K562 (cell line): ENCODE results near the gene SAT1. TPM values are rescaled to one million over a fixed set of nuclear protein-coding genes. Genes with fewer than 3 reads are reported as not detected.

ENCODE experiments used
- ATAC-seq: fragments of 200-7000 bp; cut with Tn5 transposase; 3 replicates; pipeline ENCODE4 v1.9.1; 2020; ENCODE audit warnings: moderate library complexity
- BruUV-seq: library from RNA; stranded (reverse); fragments of 400-500 nt; replicated peaks from 2 replicates; lab custom pipeline; 2021; lab: Mats Ljungman, UMichigan
- CTCF ChIA-PET: fragments of 300-600 bp; formaldehyde crosslinking; extraction: SDS; loops from one replicate; lab custom pipeline; 2021; ENCODE audit warnings: low intra/inter-chr PET ratio; lab: Yijun Ruan, JAX
- POLR2A ChIA-PET: fragments of 300-600, 350-650 bp; sonication (Branson Sonifier 250); formaldehyde crosslinking; extraction: SDS; loops from one replicate; lab custom pipeline; 2021; ENCODE audit warnings: antibody characterized with exemption, inconsistent platforms; lab: Yijun Ruan, JAX
- DNase-seq, 4 experiments: peaks; one replicate each; pipeline versions ENCODE4 v3.0.0 to v3.0.0-alpha.2; 2011 to 2018; ENCODE audit warnings: low spot score in 3 of 4, mixed read lengths in 3 of 4; ENCODE audit errors: extremely low read depth in 1 of 4
- FAIRE-seq: peaks from 2 replicates; lab custom pipeline; 2011; peaks lifted over from hg19 to GRCh38; lab: Jason Lieb, UNC
- H2AFZ ChIP-seq: 2 replicates; pipeline ENCODE4 v1.6.0; 2011; ENCODE audit warnings: low read depth, low read length, control low read depth, inconsistent platforms
- H3K27ac ChIP-seq: fragments of 200-600 bp; 3 replicates; pipeline ENCODE4 v1.8.0; 2011; ENCODE audit warnings: low read depth, mild to moderate bottlenecking, control low read depth, inconsistent platforms, low read length, moderate library complexity, mixed read lengths; ENCODE audit errors: extremely low read depth
- H3K27me3 ChIP-seq, 2 experiments: fragments of 300-600 bp in 1 of 2; 2 replicates in 1 of 2; 3 replicates in 1 of 2; pipeline versions ENCODE4 v1.6.0 to v1.8.0; 2011; ENCODE audit warnings: inconsistent platforms in 2 of 2, low read length in 2 of 2, mild to moderate bottlenecking in 1 of 2, mixed read lengths in 1 of 2, moderate library complexity in 1 of 2; ENCODE audit not compliant: control insufficient read depth in 2 of 2, insufficient read depth in 2 of 2
- H3K36me3 ChIP-seq: fragments of 300-600 bp; 3 replicates; pipeline ENCODE4 v1.8.0; 2011; ENCODE audit warnings: mild to moderate bottlenecking, low read length, inconsistent platforms; ENCODE audit not compliant: control insufficient read depth, insufficient read depth
- H3K4me1 ChIP-seq, 2 experiments: fragments of 200-600 bp in 1 of 2; replicated peaks in 1 of 2; 2 replicates in 1 of 2; 3 replicates in 1 of 2; pipeline versions ENCODE4 v1.5.1 to v1.8.0; 2011; ENCODE audit warnings: inconsistent platforms in 2 of 2, low read length in 2 of 2, mild to moderate bottlenecking in 1 of 2, mixed read lengths in 1 of 2, moderate library complexity in 1 of 2; ENCODE audit not compliant: control insufficient read depth in 2 of 2, insufficient read depth in 2 of 2
- H3K4me2 ChIP-seq: 2 replicates; pipeline ENCODE4 v1.6.1; 2011; ENCODE audit warnings: low read length, control low read depth, inconsistent platforms, mixed read lengths; ENCODE audit not compliant: insufficient read depth
- H3K4me3 ChIP-seq: fragments of 200-600 bp; sonication (generic), shearing (Covaris generic); 2 replicates; pipeline ENCODE4 v1.5.1; 2016; ENCODE audit warnings: control low read depth, inconsistent platforms
- H3K79me2 ChIP-seq: fragments of 200-600 bp; 3 replicates; pipeline ENCODE4 v1.8.0; 2011; ENCODE audit warnings: low read length, inconsistent platforms; ENCODE audit not compliant: control insufficient read depth, insufficient read depth
- H3K9ac ChIP-seq, 2 experiments: 2 replicates each; pipeline versions ENCODE4 v1.6.0 to v1.6.1; 2011; ENCODE audit warnings: low read depth in 2 of 2, low read length in 2 of 2, control low read depth in 1 of 2, inconsistent platforms in 1 of 2, mild to moderate bottlenecking in 1 of 2, mixed read lengths in 1 of 2; ENCODE audit not compliant: insufficient read depth in 1 of 2
- H3K9me1 ChIP-seq: one replicate; pipeline ENCODE4 v1.6.0; 2011; ENCODE audit warnings: inconsistent platforms, mild to moderate bottlenecking, low read length, moderate library complexity; ENCODE audit not compliant: control insufficient read depth, insufficient read depth
- H3K9me3 ChIP-seq: replicated peaks from 2 replicates; pipeline ENCODE4 v1.5.1; 2011; ENCODE audit warnings: low read depth, low read length, inconsistent platforms; ENCODE audit not compliant: control insufficient read depth, insufficient read depth
- H4K20me1 ChIP-seq: replicated peaks from 2 replicates; pipeline ENCODE4 v1.6.1; 2011; ENCODE audit warnings: low read length, inconsistent platforms, mixed read lengths; ENCODE audit not compliant: control insufficient read depth, insufficient read depth
- EP400 ChIP-seq: fragments of 450-650 bp; IDR thresholded peaks from 2 replicates; pipeline ENCODE4 v1.6.1; 2017; ENCODE audit warnings: antibody characterized with exemption, mild to moderate bottlenecking, moderate library complexity
- NCOA1 ChIP-seq: fragments of 450-650 bp; IDR thresholded peaks from 2 replicates; pipeline ENCODE4 v1.6.1; 2016; ENCODE audit warnings: low read depth
- NFYB ChIP-seq: IDR thresholded peaks from 2 replicates; pipeline ENCODE4 v1.6.1; 2011; ENCODE audit warnings: mild to moderate bottlenecking, moderate library complexity; ENCODE audit not compliant: insufficient read length; ENCODE audit errors: extremely low read depth
- PURB ChIP-seq: sonication (generic); formaldehyde crosslinking; IDR thresholded peaks from 2 replicates; pipeline ENCODE4 v1.9.0; 2021; ENCODE audit warnings: low read depth, mild to moderate bottlenecking, missing genetic modification reagents
- RAD51 ChIP-seq: fragments of 450-650 bp; IDR thresholded peaks from 2 replicates; pipeline ENCODE4 v1.7.1; 2016; ENCODE audit warnings: low read depth, mild to moderate bottlenecking, borderline replicate concordance
- RFX5 ChIP-seq: IDR thresholded peaks from 2 replicates; pipeline ENCODE4 v1.6.1; 2011; ENCODE audit warnings: low read depth, mild to moderate bottlenecking, improper control_type of control experiment, low read length
- WGBS: fragments of 100-300 bp; shearing (Covaris generic); methylation state at CpG from one replicate; pipeline ENCODE4 v1.1.6; 2016; ENCODE audit warnings: low coverage, mixed read lengths; ENCODE audit not compliant: insufficient coverage; ENCODE audit errors: missing lambda C conversion rate; 5-methylcytosine and 5-hydroxymethylcytosine counted together
- in situ Hi-C: fragments of 300-500 bp; cut with MboI; formaldehyde crosslinking; loops from 4 replicates; pipeline ENCODE4 v1.15.0; 2018; ENCODE audit warnings: inconsistent platforms, mixed read lengths
- intact Hi-C: fragments of 100-400 bp; cut with micrococcal nuclease; formaldehyde crosslinking; loops from 2 replicates; pipeline ENCODE4 v1.14.2; 2022
- polyA plus RNA-seq, 8 experiments: library from polyadenylated mRNA; depleted of rRNA in 4 of 8; stranded (reverse) in 5 of 8; unstranded in 3 of 8; fragments of >200 nt; fragmentation: Nextera tagmentation in 2 of 8; fragmentation: Illumina TruSeq in 1 of 8; extraction: Ambion mirVana in 2 of 8; extraction: Trizol in 1 of 8; gene quantifications; 2 replicates each; pipeline versions ENCODE4 v1.2.1 to v1.2.3, GENCODE V29; 2011 to 2014; ENCODE audit warnings: inconsistent platforms in 1 of 8, missing spikeins in 1 of 8
- total RNA-seq, 7 experiments: library from RNA; depleted of rRNA in 6 of 7; stranded (reverse); fragments of >200 nt in 6 of 7; fragmentation: Illumina TruSeq in 2 of 7; extraction: Trizol in 2 of 7; gene quantifications; 2 replicates each; pipeline versions ENCODE4 v1.2.1 to v1.2.3, GENCODE V29; 2011 to 2021; ENCODE audit warnings: low replicate concordance in 1 of 7
- TF ChIP-seq, protein P1 (sequence below): sonication (generic); formaldehyde crosslinking; IDR thresholded peaks from 2 replicates; pipeline ENCODE4 v1.8.1; 2023; ENCODE audit warnings: mild to moderate bottlenecking, missing genetic modification reagents
- TF ChIP-seq, protein P2 (sequence below): sonication (generic); formaldehyde crosslinking; IDR thresholded peaks from 2 replicates; pipeline ENCODE4 v1.8.0; 2022; ENCODE audit warnings: mild to moderate bottlenecking, missing genetic modification reagents
- TF ChIP-seq, protein P3 (sequence below): sonication (generic); formaldehyde crosslinking; IDR thresholded peaks from 2 replicates; pipeline ENCODE4 v1.8.0; 2023; ENCODE audit warnings: mild to moderate bottlenecking, missing genetic modification reagents
- TF ChIP-seq, protein P4 (sequence below), 2 experiments: fragments of 450-650 bp in 1 of 2; sonication (generic) in 1 of 2; formaldehyde crosslinking; conservative IDR thresholded peaks; 2 replicates each; pipeline versions ENCODE4 v1.4.0 to v1.8.1; 2020 to 2022; ENCODE audit warnings: mild to moderate bottlenecking in 1 of 2, missing genetic modification reagents in 1 of 2
- TF ChIP-seq, protein P5 (sequence below): fragments of 250-450 bp; sonication (Bioruptor Pico); IDR thresholded peaks from 2 replicates; pipeline ENCODE4 v1.8.0; 2021; ENCODE audit warnings: mild to moderate bottlenecking, moderate library complexity

SAT1 gene
- total and polyA plus RNA-seq, 9 of the 15 experiments (the other 6 are each of a cell fraction or from before 2014, with no cell fraction given): 47.4 to 194 (median 74.1) TPM

DNA sequence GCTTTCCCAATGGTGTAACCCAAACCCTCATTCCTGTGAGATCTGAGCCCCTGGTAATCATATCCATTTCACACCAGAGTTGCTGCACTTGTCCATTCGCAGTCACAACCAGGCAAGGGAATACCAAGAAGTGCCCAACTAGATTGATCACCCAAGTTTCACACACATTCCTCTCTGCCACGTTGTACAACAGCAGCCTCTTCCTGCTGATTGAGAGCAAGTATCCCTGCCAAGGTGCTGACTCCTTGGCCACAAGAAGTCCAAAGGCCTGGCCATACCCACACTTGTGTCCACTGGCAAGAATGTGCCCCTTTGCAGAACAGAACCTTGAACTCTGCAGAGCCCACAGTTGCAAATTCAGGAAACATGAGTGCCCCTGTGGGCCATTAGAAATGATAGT is 33.4 kb upstream of the SAT1 start (continued):
- TF ChIP-seq, protein P1, sequence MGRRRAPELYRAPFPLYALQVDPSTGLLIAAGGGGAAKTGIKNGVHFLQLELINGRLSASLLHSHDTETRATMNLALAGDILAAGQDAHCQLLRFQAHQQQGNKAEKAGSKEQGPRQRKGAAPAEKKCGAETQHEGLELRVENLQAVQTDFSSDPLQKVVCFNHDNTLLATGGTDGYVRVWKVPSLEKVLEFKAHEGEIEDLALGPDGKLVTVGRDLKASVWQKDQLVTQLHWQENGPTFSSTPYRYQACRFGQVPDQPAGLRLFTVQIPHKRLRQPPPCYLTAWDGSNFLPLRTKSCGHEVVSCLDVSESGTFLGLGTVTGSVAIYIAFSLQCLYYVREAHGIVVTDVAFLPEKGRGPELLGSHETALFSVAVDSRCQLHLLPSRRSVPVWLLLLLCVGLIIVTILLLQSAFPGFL (CRISPR knock-in tag): no peak
- no peak for TF ChIP-seq RFX5

DNA sequence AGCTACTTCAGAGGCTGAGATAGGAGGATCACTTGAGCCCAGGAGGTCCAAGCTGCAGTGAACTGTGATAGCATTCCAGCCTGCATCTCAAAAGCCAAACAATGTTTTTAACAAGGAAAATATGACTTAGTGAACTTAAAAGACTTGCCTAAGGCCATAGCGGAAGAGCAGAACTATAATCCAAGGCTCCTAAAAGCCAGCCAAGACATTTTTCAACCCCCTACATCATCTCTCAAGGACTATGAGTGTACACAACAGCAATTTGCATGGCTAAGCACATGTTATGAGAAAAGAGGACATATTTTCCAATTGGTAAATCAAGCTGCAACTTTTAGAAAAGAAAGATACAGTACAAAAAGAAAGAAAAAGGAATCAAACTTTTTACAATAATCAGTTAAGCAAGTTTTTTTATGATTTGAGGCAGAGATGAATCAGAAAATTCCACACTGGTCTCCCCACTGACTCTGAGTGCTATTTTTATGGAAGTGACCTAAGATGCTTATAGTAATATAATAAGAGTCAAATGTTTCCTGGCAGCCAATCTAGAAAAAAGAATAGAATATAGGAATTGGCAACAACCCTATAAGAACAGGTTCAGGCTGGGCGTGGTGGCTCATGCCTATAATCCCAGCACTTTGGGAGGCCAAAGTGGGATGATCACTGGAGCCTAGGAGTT is 30.1 kb upstream of the SAT1 start:
- FAIRE-seq: no peak

More for the DNA sequence above, 30.1 kb upstream of the SAT1 start:
- DNase-seq (no peak), ATAC-seq (no peak)
- H3K9me1 ChIP-seq: no peaks in the 10 kb centered on the region
- H3K27me3 ChIP-seq: no peaks in the 10 kb centered on the region
- H3K79me2 ChIP-seq: no peaks in the 10 kb centered on the region
- no peak overlapping the region for H3K27ac ChIP-seq
- H3K4me2 ChIP-seq: no peak overlapping the region
- peaks cover 0 to 3% of the 10 kb centered on the region in 2 experiments; a peak in 2 of 5 replicates for H3K4me1 ChIP-seq
- intact Hi-C loops: no loop called here
- TF ChIP-seq, protein P2, sequence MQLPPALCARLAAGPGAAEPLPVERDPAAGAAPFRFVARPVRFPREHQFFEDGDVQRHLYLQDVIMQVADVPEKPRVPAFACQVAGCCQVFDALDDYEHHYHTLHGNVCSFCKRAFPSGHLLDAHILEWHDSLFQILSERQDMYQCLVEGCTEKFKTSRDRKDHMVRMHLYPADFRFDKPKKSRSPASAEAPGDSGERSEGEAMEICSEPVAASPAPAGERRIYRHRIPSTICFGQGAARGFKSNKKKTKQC: no peak
- TF ChIP-seq, protein P3, sequence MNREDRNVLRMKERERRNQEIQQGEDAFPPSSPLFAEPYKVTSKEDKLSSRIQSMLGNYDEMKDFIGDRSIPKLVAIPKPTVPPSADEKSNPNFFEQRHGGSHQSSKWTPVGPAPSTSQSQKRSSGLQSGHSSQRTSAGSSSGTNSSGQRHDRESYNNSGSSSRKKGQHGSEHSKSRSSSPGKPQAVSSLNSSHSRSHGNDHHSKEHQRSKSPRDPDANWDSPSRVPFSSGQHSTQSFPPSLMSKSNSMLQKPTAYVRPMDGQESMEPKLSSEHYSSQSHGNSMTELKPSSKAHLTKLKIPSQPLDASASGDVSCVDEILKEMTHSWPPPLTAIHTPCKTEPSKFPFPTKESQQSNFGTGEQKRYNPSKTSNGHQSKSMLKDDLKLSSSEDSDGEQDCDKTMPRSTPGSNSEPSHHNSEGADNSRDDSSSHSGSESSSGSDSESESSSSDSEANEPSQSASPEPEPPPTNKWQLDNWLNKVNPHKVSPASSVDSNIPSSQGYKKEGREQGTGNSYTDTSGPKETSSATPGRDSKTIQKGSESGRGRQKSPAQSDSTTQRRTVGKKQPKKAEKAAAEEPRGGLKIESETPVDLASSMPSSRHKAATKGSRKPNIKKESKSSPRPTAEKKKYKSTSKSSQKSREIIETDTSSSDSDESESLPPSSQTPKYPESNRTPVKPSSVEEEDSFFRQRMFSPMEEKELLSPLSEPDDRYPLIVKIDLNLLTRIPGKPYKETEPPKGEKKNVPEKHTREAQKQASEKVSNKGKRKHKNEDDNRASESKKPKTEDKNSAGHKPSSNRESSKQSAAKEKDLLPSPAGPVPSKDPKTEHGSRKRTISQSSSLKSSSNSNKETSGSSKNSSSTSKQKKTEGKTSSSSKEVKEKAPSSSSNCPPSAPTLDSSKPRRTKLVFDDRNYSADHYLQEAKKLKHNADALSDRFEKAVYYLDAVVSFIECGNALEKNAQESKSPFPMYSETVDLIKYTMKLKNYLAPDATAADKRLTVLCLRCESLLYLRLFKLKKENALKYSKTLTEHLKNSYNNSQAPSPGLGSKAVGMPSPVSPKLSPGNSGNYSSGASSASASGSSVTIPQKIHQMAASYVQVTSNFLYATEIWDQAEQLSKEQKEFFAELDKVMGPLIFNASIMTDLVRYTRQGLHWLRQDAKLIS: no peak
- TF ChIP-seq RAD51 (no peak), EP400 (no peak), NCOA1 (no peak), NFYB (no peak), PURB (CRISPR knock-in tag) (no peak)
- TF ChIP-seq, protein P4, sequence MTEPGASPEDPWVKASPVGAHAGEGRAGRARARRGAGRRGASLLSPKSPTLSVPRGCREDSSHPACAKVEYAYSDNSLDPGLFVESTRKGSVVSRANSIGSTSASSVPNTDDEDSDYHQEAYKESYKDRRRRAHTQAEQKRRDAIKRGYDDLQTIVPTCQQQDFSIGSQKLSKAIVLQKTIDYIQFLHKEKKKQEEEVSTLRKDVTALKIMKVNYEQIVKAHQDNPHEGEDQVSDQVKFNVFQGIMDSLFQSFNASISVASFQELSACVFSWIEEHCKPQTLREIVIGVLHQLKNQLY (CRISPR knock-in tag; conservative IDR thresholded peaks at IDR 0.05): no peak
- TF ChIP-seq, protein P5, sequence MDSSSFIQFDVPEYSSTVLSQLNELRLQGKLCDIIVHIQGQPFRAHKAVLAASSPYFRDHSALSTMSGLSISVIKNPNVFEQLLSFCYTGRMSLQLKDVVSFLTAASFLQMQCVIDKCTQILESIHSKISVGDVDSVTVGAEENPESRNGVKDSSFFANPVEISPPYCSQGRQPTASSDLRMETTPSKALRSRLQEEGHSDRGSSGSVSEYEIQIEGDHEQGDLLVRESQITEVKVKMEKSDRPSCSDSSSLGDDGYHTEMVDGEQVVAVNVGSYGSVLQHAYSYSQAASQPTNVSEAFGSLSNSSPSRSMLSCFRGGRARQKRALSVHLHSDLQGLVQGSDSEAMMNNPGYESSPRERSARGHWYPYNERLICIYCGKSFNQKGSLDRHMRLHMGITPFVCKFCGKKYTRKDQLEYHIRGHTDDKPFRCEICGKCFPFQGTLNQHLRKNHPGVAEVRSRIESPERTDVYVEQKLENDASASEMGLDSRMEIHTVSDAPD (CRISPR knock-in tag): no peak
- H4K20me1 ChIP-seq: no peaks in the 10 kb centered on the region
- BruUV-seq: no TSS peak
- no peak overlapping the region for H2AFZ ChIP-seq
- ChIA-PET POLR2A (interaction anchor here (0.6 to 1.4 kb wide), 2 partner anchors 9 to 301 kb away, joined by 3 to 5 read pairs; partner anchors contain the start of gene EIF2S3), CTCF (no interaction called here)
- 63% methylated on average over 2 of the region's 2 CpGs for WGBS
- no peak overlapping the region for H3K9ac ChIP-seq
- H3K4me3 ChIP-seq: no peak overlapping the region
- H3K36me3 ChIP-seq: no peaks in the 10 kb centered on the region
- in situ Hi-C loops: no loop called here
- no peaks in the 10 kb centered on the region for H3K9me3 ChIP-seq
